Left ventricle myocardium inferior (tissue), 1 donor: Measurements from ENCODE around the gene CHD6. TPM values are rescaled to one million over a fixed set of nuclear protein-coding genes. Genes with fewer than 3 reads are reported as not detected.

Experiments
- DNase-seq: peaks from one replicate; pipeline ENCODE4 v3.0.0-alpha.2; 2020
- H3K27ac ChIP-seq: fragments of 200-600 bp; replicated peaks from 2 replicates; pipeline ENCODE4 v1.8.0; 2021
- H3K27me3 ChIP-seq: fragments of 200-600 bp; 2 replicates; pipeline ENCODE4 v1.8.0; 2021; ENCODE audit warnings: low read depth
- H3K36me3 ChIP-seq: fragments of 200-600 bp; 2 replicates; pipeline ENCODE4 v1.8.0; 2021
- H3K4me1 ChIP-seq: fragments of 200-600 bp; 2 replicates; pipeline ENCODE4 v1.8.0; 2021
- H3K4me3 ChIP-seq: fragments of 200-600 bp; 2 replicates; pipeline ENCODE4 v1.8.0; 2021; ENCODE audit warnings: mild to moderate bottlenecking, moderate library complexity
- H3K9me3 ChIP-seq: fragments of 200-600 bp; replicated peaks from 2 replicates; pipeline ENCODE4 v1.8.0; 2021
- CTCF ChIP-seq: fragments of 200-600 bp; IDR thresholded peaks from 2 replicates; pipeline ENCODE4 v1.8.0; 2021; ENCODE audit warnings: antibody characterized with exemption, mild to moderate bottlenecking, borderline replicate concordance
- intact Hi-C: fragments of 100-400 bp; cut with micrococcal nuclease; formaldehyde crosslinking; loops from one replicate; pipeline ENCODE4 v1.11.0; 2022
- total RNA-seq: library from RNA; stranded (reverse); fragmentation: NEBNext Ultra II Directional; extraction: Animal tissue kit (Norgen Biotek cat#: 25700); gene quantifications from one replicate; pipeline ENCODE4 v1.2.1, GENCODE V29; 2021
- donor health status: DM: no; HTN: yes; CAD: no; lungs with severe emphysema.

CHD6 gene
- total RNA-seq, 1 donor from 2014 or later = 38.9 TPM

GRCh38 chr20:41380551-41381193 is 237.5 kb downstream of the CHD6 start:
- intact Hi-C loops = no loop called here
- H3K9me3 ChIP-seq = no peaks in the 10 kb centered on the region
- no peak for DNase-seq
- no peak overlapping the region for H3K27ac ChIP-seq
- no peak for TF ChIP-seq CTCF
- no peaks in the 10 kb centered on the region for H3K4me1 ChIP-seq
- no peaks in the 10 kb centered on the region for H3K36me3 ChIP-seq
- H3K27me3 ChIP-seq = peaks cover 3% of the 10 kb centered on the region
- no peak overlapping the region for H3K4me3 ChIP-seq

- Histone ChIP-seq H3K27me3 (peaks cover 3% of the 10 kb centered on the region), H3K4me3 (no peak overlapping the region), H3K9me3 (no peaks in the 10 kb centered on the region), H3K36me3 (no peaks in the 10 kb centered on the region), H3K4me1 (no peaks in the 10 kb centered on the region), H3K27ac (no peak overlapping the region)
- intact Hi-C loops = no loop called here
- no peak for DNase-seq
- TF ChIP-seq CTCF = no peak
Measured at GRCh38 chr20:41379551-41379950, 238.6 kb downstream of the CHD6 start.

GRCh38 chr20:41377275-41377674 is 240.9 kb downstream of the CHD6 start:
- intact Hi-C loops = no loop called here
- H3K36me3 ChIP-seq = no peaks in the 10 kb centered on the region
- no peaks in the 10 kb centered on the region for H3K9me3 ChIP-seq
- H3K27me3 ChIP-seq = peaks cover 3% of the 10 kb centered on the region
- H3K4me1 ChIP-seq = no peaks in the 10 kb centered on the region
- no peak for TF ChIP-seq CTCF
- no peak overlapping the region for H3K4me3 ChIP-seq
- DNase-seq = no peak
- no peak overlapping the region for H3K27ac ChIP-seq

GRCh38 chr20:41376349-41376748 is 241.8 kb downstream of the CHD6 start:
- peaks cover 2% of the 10 kb centered on the region for H3K9me3 ChIP-seq
- H3K27ac ChIP-seq = no peak overlapping the region
- no peak for DNase-seq
- H3K27me3 ChIP-seq = no peaks in the 10 kb centered on the region
- no peak overlapping the region for H3K4me3 ChIP-seq
- TF ChIP-seq CTCF = no peak
- no peaks in the 10 kb centered on the region for H3K36me3 ChIP-seq
- intact Hi-C loops = no loop called here
- H3K4me1 ChIP-seq = no peaks in the 10 kb centered on the region

GRCh38 chr20:41375846-41376245 is 242.3 kb downstream of the CHD6 start:
- H3K36me3 ChIP-seq = no peaks in the 10 kb centered on the region
- no peak for TF ChIP-seq CTCF
- no peaks in the 10 kb centered on the region for H3K27me3 ChIP-seq
- no peak overlapping the region for H3K4me3 ChIP-seq
- intact Hi-C loops = no loop called here
- H3K27ac ChIP-seq = no peak overlapping the region
- no peak for DNase-seq
- peaks cover 7% of the 10 kb centered on the region for H3K9me3 ChIP-seq
- no peaks in the 10 kb centered on the region for H3K4me1 ChIP-seq
